ENCODE measurements around the gene SEPTIN7. TPM values are rescaled to one million over a fixed set of nuclear protein-coding genes. Genes with fewer than 3 reads are reported as not detected.

SEPTIN7 gene
- total RNA-seq, 1 experiment from 2014 or later = 140 TPM

DNA sequence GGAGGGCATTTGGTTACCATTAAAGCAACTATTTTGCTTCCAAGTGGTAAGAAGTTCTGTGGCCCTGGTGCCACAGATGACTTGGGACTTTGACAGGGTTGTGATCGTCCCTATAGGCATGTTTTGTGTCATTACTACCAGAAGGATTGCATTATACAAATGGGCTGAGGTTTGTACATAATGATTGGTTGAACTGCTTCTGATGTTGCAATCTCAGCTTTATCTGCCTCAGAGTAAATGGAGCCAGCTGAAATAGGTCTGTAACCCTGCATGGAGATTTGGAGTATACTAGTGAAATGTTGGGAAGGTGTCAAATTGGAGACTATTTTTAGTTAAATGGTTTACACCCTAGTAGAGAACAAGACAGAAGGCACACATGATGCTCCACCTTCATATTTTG is 46.1 kb upstream of the SEPTIN7 start:
- CTCF ChIA-PET = no interaction called here
- no peaks in the 10 kb centered on the region for H3K9me2 ChIP-seq (ENCODE audit: insufficient read depth)
- BruUV-seq (replicated peaks) = no TSS peak

DNA sequence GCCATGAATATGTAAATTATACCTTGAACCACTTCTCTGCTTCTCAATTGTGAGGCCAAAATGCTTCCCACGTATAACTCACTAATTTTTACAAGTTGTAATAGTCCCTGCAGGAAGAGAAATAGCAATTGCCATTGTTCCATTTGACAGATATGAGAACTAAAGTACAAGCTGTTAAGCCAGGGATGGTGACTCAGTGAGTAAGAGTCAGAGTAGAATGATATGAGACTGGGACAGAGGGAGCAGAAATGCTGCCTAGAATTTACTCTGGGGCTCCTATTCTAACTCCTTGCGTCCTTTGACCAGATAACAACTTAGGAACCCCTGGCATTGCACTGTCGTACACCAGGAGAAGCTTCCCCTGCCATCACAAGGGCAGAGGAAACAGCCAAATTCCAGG is 45.1 kb upstream of the SEPTIN7 start:
- H3K4me2 ChIP-seq (ENCODE audit: low read length) = no peak overlapping the region
- H3K9me3 ChIP-seq (ENCODE audit: control insufficient read depth in 1 of 2, insufficient read depth in 1 of 2, low read depth in 1 of 2, low read length in 2 of 2) = no peaks in the 10 kb centered on the region
- no peaks in the 10 kb centered on the region for H3K36me3 ChIP-seq (ENCODE audit: control insufficient read depth in 1 of 2, insufficient read depth in 2 of 2, low read length in 2 of 2)
- H3K9me2 ChIP-seq (ENCODE audit: insufficient read depth) = no peaks in the 10 kb centered on the region
- no peak overlapping the region for H3K9ac ChIP-seq (ENCODE audit: low read length)
- DNase-seq (ENCODE audit: low read depth, low spot score) (no peak), ATAC-seq (no peak)
- ChIA-PET CTCF (no interaction called here), RAD21 (ENCODE audit: low non-redundant PET in 1 of 2, low total read pairs in 2 of 2, uncharacterized antibody in 2 of 2, unreplicated experiment in 2 of 2) (no interaction called here), POLR2A (no interaction called here)
- H3K4me3 ChIP-seq (replicated peaks in 1 of 2; ENCODE audit: low read depth in 1 of 2, low read length in 2 of 2) = no peak overlapping the region
- intact Hi-C loops (cut with micrococcal nuclease) = no loop called here
- H3K27ac ChIP-seq (ENCODE audit: low read depth, low read length) = no peak overlapping the region
- H3K79me2 ChIP-seq (ENCODE audit: insufficient read depth, low read length) = no peaks in the 10 kb centered on the region
- H2AFZ ChIP-seq (ENCODE audit: low read depth, low read length, poor library complexity, severe bottlenecking) = no peak overlapping the region
- no peaks in the 10 kb centered on the region for H3K4me1 ChIP-seq (ENCODE audit: control insufficient read depth in 1 of 2, insufficient read depth in 2 of 2, low read length in 2 of 2)
- BruUV-seq (replicated peaks) = no TSS peak
- H4K20me1 ChIP-seq (ENCODE audit: insufficient read depth) = no peaks in the 10 kb centered on the region
- no peaks in the 10 kb centered on the region for H3K27me3 ChIP-seq (ENCODE audit: insufficient read depth, low read length)
- TF ChIP-seq, protein P1, sequence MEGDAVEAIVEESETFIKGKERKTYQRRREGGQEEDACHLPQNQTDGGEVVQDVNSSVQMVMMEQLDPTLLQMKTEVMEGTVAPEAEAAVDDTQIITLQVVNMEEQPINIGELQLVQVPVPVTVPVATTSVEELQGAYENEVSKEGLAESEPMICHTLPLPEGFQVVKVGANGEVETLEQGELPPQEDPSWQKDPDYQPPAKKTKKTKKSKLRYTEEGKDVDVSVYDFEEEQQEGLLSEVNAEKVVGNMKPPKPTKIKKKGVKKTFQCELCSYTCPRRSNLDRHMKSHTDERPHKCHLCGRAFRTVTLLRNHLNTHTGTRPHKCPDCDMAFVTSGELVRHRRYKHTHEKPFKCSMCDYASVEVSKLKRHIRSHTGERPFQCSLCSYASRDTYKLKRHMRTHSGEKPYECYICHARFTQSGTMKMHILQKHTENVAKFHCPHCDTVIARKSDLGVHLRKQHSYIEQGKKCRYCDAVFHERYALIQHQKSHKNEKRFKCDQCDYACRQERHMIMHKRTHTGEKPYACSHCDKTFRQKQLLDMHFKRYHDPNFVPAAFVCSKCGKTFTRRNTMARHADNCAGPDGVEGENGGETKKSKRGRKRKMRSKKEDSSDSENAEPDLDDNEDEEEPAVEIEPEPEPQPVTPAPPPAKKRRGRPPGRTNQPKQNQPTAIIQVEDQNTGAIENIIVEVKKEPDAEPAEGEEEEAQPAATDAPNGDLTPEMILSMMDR (IDR thresholded peaks at IDR 0.05 in 2 of 3, conservative IDR thresholded peaks at IDR 0.05 in 1 of 3; ENCODE audit: borderline replicate concordance in 1 of 3, insufficient read depth in 1 of 3, low read depth in 2 of 3, low read length in 2 of 3) = no peak
- TF ChIP-seq TCF7L2 (IDR thresholded peaks at IDR 0.05; ENCODE audit: borderline replicate concordance, extremely low read depth, insufficient read depth, insufficient read length) = no peak
- no peak for TF ChIP-seq JUND (IDR thresholded peaks at IDR 0.05)
- TF ChIP-seq, protein P2, sequence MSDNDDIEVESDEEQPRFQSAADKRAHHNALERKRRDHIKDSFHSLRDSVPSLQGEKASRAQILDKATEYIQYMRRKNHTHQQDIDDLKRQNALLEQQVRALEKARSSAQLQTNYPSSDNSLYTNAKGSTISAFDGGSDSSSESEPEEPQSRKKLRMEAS (IDR thresholded peaks at IDR 0.05) = no peak
- no peak for TF ChIP-seq YY1 (IDR thresholded peaks at IDR 0.05; ENCODE audit: extremely low read depth, insufficient replicate concordance, low read depth, low read length)
- TF ChIP-seq, protein P3, sequence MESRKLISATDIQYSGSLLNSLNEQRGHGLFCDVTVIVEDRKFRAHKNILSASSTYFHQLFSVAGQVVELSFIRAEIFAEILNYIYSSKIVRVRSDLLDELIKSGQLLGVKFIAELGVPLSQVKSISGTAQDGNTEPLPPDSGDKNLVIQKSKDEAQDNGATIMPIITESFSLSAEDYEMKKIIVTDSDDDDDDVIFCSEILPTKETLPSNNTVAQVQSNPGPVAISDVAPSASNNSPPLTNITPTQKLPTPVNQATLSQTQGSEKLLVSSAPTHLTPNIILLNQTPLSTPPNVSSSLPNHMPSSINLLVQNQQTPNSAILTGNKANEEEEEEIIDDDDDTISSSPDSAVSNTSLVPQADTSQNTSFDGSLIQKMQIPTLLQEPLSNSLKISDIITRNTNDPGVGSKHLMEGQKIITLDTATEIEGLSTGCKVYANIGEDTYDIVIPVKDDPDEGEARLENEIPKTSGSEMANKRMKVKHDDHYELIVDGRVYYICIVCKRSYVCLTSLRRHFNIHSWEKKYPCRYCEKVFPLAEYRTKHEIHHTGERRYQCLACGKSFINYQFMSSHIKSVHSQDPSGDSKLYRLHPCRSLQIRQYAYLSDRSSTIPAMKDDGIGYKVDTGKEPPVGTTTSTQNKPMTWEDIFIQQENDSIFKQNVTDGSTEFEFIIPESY (IDR thresholded peaks at IDR 0.05; ENCODE audit: extremely low read depth, insufficient replicate concordance, low read length) = no peak

More for the DNA sequence above, 46.1 kb upstream of the SEPTIN7 start:
- ChIA-PET RAD21 (ENCODE audit: low non-redundant PET in 1 of 2, low total read pairs in 2 of 2, uncharacterized antibody in 2 of 2, unreplicated experiment in 2 of 2) (no interaction called here), POLR2A (interaction anchor here (1.3 kb wide), 1 partner anchor 46 kb away, joined by 3 read pairs; the partner anchor contains the start of gene SEPTIN7)
- no peaks in the 10 kb centered on the region for H3K27me3 ChIP-seq (ENCODE audit: insufficient read depth, low read length)
- H3K4me2 ChIP-seq (ENCODE audit: low read length) = no peak overlapping the region
- no peaks in the 10 kb centered on the region for H3K36me3 ChIP-seq (ENCODE audit: control insufficient read depth in 1 of 2, insufficient read depth in 2 of 2, low read length in 2 of 2)
- no peaks in the 10 kb centered on the region for H3K9me3 ChIP-seq (ENCODE audit: control insufficient read depth in 1 of 2, insufficient read depth in 1 of 2, low read depth in 1 of 2, low read length in 2 of 2)
- H3K27ac ChIP-seq (ENCODE audit: low read depth, low read length) = no peak overlapping the region
- H3K9ac ChIP-seq (ENCODE audit: low read length) = no peak overlapping the region
- H3K79me2 ChIP-seq (ENCODE audit: insufficient read depth, low read length) = no peaks in the 10 kb centered on the region
- no peaks in the 10 kb centered on the region for H4K20me1 ChIP-seq (ENCODE audit: insufficient read depth)
- intact Hi-C loops (cut with micrococcal nuclease) = no loop called here
- no peak overlapping the region for H2AFZ ChIP-seq (ENCODE audit: low read depth, low read length, poor library complexity, severe bottlenecking)
- H3K4me1 ChIP-seq (ENCODE audit: control insufficient read depth in 1 of 2, insufficient read depth in 2 of 2, low read length in 2 of 2) = no peaks in the 10 kb centered on the region
- DNase-seq (ENCODE audit: low read depth, low spot score) (no peak), ATAC-seq (no peak)
- no peak overlapping the region for H3K4me3 ChIP-seq (replicated peaks in 1 of 2; ENCODE audit: low read depth in 1 of 2, low read length in 2 of 2)
- no peak for TF ChIP-seq POLR2AphosphoS5 (IDR thresholded peaks at IDR 0.05; ENCODE audit: low read depth, low read length)
- TF ChIP-seq POLR2A (IDR thresholded peaks at IDR 0.05; ENCODE audit: borderline replicate concordance, extremely low read depth, insufficient read depth, insufficient read length) = no peak
- no peak for TF ChIP-seq EZH2 (IDR thresholded peaks at IDR 0.05)
- TF ChIP-seq, protein P2 (IDR thresholded peaks at IDR 0.05) = no peak
- no peak for TF ChIP-seq CEBPB (IDR thresholded peaks at IDR 0.05; ENCODE audit: low read depth)
- TF ChIP-seq, protein P3 (IDR thresholded peaks at IDR 0.05; ENCODE audit: extremely low read depth, insufficient replicate concordance, low read length) = no peak
- TF ChIP-seq SP1 (IDR thresholded peaks at IDR 0.05; ENCODE audit: low read depth) = no peak
- TF ChIP-seq YY1 (IDR thresholded peaks at IDR 0.05; ENCODE audit: extremely low read depth, insufficient replicate concordance, low read depth, low read length) = no peak
- no peak for TF ChIP-seq SRF (IDR thresholded peaks at IDR 0.05; ENCODE audit: low read depth)
- no peak for TF ChIP-seq ZNF274 (IDR thresholded peaks at IDR 0.05; ENCODE audit: low read depth, low read length)
- TF ChIP-seq JUND (IDR thresholded peaks at IDR 0.05) = no peak
- TF ChIP-seq ELF1 (IDR thresholded peaks at IDR 0.05; ENCODE audit: borderline replicate concordance, low read depth) = no peak

Measured in HCT116 (cell line).